Smooth muscle cell (in vitro differentiated cells): ENCODE data around the gene C1orf232. TPM values are rescaled to one million over a fixed set of nuclear protein-coding genes. Genes with fewer than 3 reads are reported as not detected.

Experiments used
- DNase-seq: peaks from one replicate; lab custom pipeline; 2025; ENCODE audit not compliant: unreplicated experiment; lab: John Stamatoyannopoulos, UW
- H2AFZ ChIP-seq: fragments of 200-600 bp; sonication (generic); 2 replicates; pipeline ENCODE4 v1.6.0; 2016; ENCODE audit warnings: antibody characterized with exemption, low read depth, mild to moderate bottlenecking
- H3F3A ChIP-seq: fragments of 200-600 bp; sonication (generic); 2 replicates; pipeline ENCODE4 v1.6.0; 2017; ENCODE audit warnings: antibody characterized with exemption, low read depth
- H3K27ac ChIP-seq: fragments of 200-600 bp; sonication (generic); 2 replicates; pipeline ENCODE4 v1.5.1; 2016; ENCODE audit warnings: low read depth, mild to moderate bottlenecking
- H3K27me3 ChIP-seq: fragments of 200-600 bp; sonication (generic); 2 replicates; pipeline ENCODE4 v1.6.1; 2016; ENCODE audit warnings: low read depth, mild to moderate bottlenecking
- H3K36me3 ChIP-seq: fragments of 200-600 bp; sonication (generic); 2 replicates; pipeline ENCODE4 v1.5.1; 2016; ENCODE audit warnings: low read depth
- H3K4me1 ChIP-seq: fragments of 200-600 bp; sonication (generic); 2 replicates; pipeline ENCODE4 v1.5.1; 2016; ENCODE audit warnings: low read depth
- H3K4me2 ChIP-seq: fragments of 200-600 bp; sonication (generic); 2 replicates; pipeline ENCODE4 v1.6.0; 2016; ENCODE audit warnings: mild to moderate bottlenecking
- H3K4me3 ChIP-seq: fragments of 200-600 bp; sonication (generic); 2 replicates; pipeline ENCODE4 v1.5.1; 2016; ENCODE audit warnings: mild to moderate bottlenecking
- H3K79me2 ChIP-seq: fragments of 200-600 bp; sonication (generic); 2 replicates; pipeline ENCODE4 v1.6.0; 2016; ENCODE audit warnings: low read depth, mild to moderate bottlenecking
- H3K9ac ChIP-seq: fragments of 200-600 bp; sonication (generic); 2 replicates; pipeline ENCODE4 v1.6.0; 2016; ENCODE audit warnings: low read depth
- H3K9me3 ChIP-seq: fragments of 200-600 bp; sonication (generic); replicated peaks from 2 replicates; pipeline ENCODE4 v1.5.1; 2016; ENCODE audit warnings: low read depth
- H4K20me1 ChIP-seq: fragments of 200-600 bp; sonication (generic); 2 replicates; pipeline ENCODE4 v1.6.0; 2016; ENCODE audit warnings: low read depth
- CTCF ChIP-seq: fragments of 200-600 bp; sonication (generic); IDR thresholded peaks from 2 replicates; pipeline ENCODE4 v1.5.1; 2017; ENCODE audit warnings: borderline replicate concordance, mild to moderate bottlenecking, antibody characterized with exemption; ENCODE audit not compliant: insufficient read depth, poor library complexity, severe bottlenecking
- WGBS: methylation state at CpG from one replicate; pipeline ENCODE4 v1.1.7; 2016; ENCODE audit warnings: low lambda C conversion rate; 5-methylcytosine and 5-hydroxymethylcytosine counted together
- polyA plus RNA-seq: library from polyadenylated mRNA; unstranded; fragments of >200 nt; fragmentation: Nextera tagmentation; extraction: Ambion mirVana; gene quantifications from 2 replicates; pipeline ENCODE4 v1.2.1, GENCODE V29; 2016
- total RNA-seq: library from RNA; depleted of rRNA; stranded (reverse); fragments of >200 nt; gene quantifications from 2 replicates; pipeline ENCODE4 v1.2.3, GENCODE V29; 2014

Gene C1orf232
- total and polyA plus RNA-seq, 2 experiments from 2014 or later = not detected

GRCh38 chr1:26127235-26128163 lies 41.3 kb downstream of the C1orf232 start:
- no peaks in the 10 kb centered on the region for H3K4me1 ChIP-seq
- no peaks in the 10 kb centered on the region for H3K9me3 ChIP-seq
- no peak overlapping the region for H3K4me2 ChIP-seq
- WGBS = 66% methylated on average over 13 of the region's 13 CpGs
- no peak overlapping the region for H3K27ac ChIP-seq
- H3K4me3 ChIP-seq = no peak overlapping the region
- no peak for DNase-seq
- H2AFZ ChIP-seq = no peak overlapping the region
- no peaks in the 10 kb centered on the region for H3K79me2 ChIP-seq
- H4K20me1 ChIP-seq = no peaks in the 10 kb centered on the region
- peaks cover 8% of the 10 kb centered on the region for H3F3A ChIP-seq
- no peaks in the 10 kb centered on the region for H3K36me3 ChIP-seq
- H3K27me3 ChIP-seq = no peaks in the 10 kb centered on the region
- no peak overlapping the region for H3K9ac ChIP-seq
- no peak for TF ChIP-seq CTCF

GRCh38 chr1:26126321-26127084 lies 42.3 kb downstream of the C1orf232 start:
- Histone ChIP-seq H3K9me3 (no peaks in the 10 kb centered on the region), H3F3A (peaks cover 16% of the 10 kb centered on the region), H3K36me3 (no peaks in the 10 kb centered on the region), H3K9ac (no peak overlapping the region), H3K79me2 (no peaks in the 10 kb centered on the region), H3K4me1 (no peaks in the 10 kb centered on the region), H3K27me3 (no peaks in the 10 kb centered on the region), H2AFZ (no peak overlapping the region), H3K4me2 (no peak overlapping the region), H3K27ac (no peak overlapping the region), H4K20me1 (no peaks in the 10 kb centered on the region), H3K4me3 (no peak overlapping the region)
- no peak for DNase-seq
- no peak for TF ChIP-seq CTCF
- WGBS = 61% methylated on average over 9 of the region's 9 CpGs

DNA sequence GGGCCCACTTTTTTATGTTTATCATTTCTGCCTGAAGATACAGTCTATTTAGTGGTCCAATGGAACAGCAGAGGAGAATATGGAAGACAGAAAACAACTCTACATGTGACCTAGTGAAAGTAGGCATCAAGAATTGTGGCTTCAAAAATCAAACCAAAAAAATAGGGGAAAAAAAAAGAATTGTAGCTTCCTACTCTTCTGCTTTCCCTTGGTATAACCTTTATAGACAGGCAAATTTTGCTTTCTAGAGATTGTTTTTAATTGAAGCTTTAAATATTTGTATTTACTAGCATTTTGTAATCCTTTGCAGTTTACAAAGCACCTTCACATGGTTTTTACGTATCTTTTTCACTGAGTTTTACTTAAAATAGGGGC lies 42.8 kb downstream of the C1orf232 start:
- no peaks in the 10 kb centered on the region for H3K9me3 ChIP-seq
- H3K27ac ChIP-seq = no peak overlapping the region
- WGBS = 70% methylated on average over 1 of the region's 1 CpG

More for the DNA sequence above, 42.8 kb downstream of the C1orf232 start:
- H3K4me3 ChIP-seq = no peak overlapping the region
- H3K4me1 ChIP-seq = no peaks in the 10 kb centered on the region
- no peaks in the 10 kb centered on the region for H3K27me3 ChIP-seq
- H4K20me1 ChIP-seq = no peaks in the 10 kb centered on the region
- no peak for TF ChIP-seq CTCF
- H3K36me3 ChIP-seq = no peaks in the 10 kb centered on the region
- no peak for DNase-seq
- no peak overlapping the region for H2AFZ ChIP-seq
- H3K4me2 ChIP-seq = no peak overlapping the region
- no peak overlapping the region for H3K9ac ChIP-seq
- peaks cover 16% of the 10 kb centered on the region for H3F3A ChIP-seq
- no peaks in the 10 kb centered on the region for H3K79me2 ChIP-seq
